T-helper 2 cell (primary cell): Measurements from ENCODE around the gene SACS.

Experiments
- DNase-seq, 5 experiments: peaks; one replicate each; pipeline versions ENCODE4 v3.0.0 to v3.0.0-alpha.2; 2012 to 2022
- total RNA-seq, 2 donors: gene quantifications; one replicate each; lab custom pipeline; 2026; lab: John Stamatoyannopoulos, UW

Gene SACS
- 79.8 to 106 reads per million in 2 donors for total RNA-seq

- DNase-seq = no peak
These were observed at the start of gene SACS for GRCh38 chr13:23433171-23434153. SACS (minus strand) TSS chr13:23433702; CDS start chr13:23411239, 22,463 bp downstream.

- DNase-seq = no peak
These were observed 46.8 kb upstream of the SACS start for GRCh38 chr13:23480324-23480723.

- DNase-seq = no peak
These were observed 43.6 kb upstream of the SACS start for GRCh38 chr13:23477101-23477500.

- DNase-seq = no peak
These were observed 39.7 kb upstream of the SACS start for GRCh38 chr13:23473221-23473620.

GRCh38 chr13:23472189-23472588, 38.7 kb upstream of the SACS start:
- DNase-seq = no peak

- DNase-seq = no peak
These were observed 37.5 kb upstream of the SACS start for GRCh38 chr13:23470790-23471614.

- no peak for DNase-seq
These were observed 36.5 kb upstream of the SACS start for GRCh38 chr13:23469951-23470421.

GRCh38 chr13:23468811-23469210, 35.3 kb upstream of the SACS start:
- no peak for DNase-seq

GRCh38 chr13:23467932-23468278, 34.4 kb upstream of the SACS start:
- no peak for DNase-seq

GRCh38 chr13:23467048-23467931, 33.8 kb upstream of the SACS start:
- DNase-seq = no peak

- DNase-seq = peak; percentile 25 to 80 (median 30)
These were observed 32.9 kb upstream of the SACS start for GRCh38 chr13:23466144-23467002.

GRCh38 chr13:23463661-23464060, 30.2 kb upstream of the SACS start:
- no peak for DNase-seq

GRCh38 chr13:23462815-23463559, 29.5 kb upstream of the SACS start:
- peak in 1 of 5 experiments; percentile 64 for DNase-seq

- DNase-seq = no peak
These were observed 28.0 kb upstream of the SACS start for GRCh38 chr13:23461544-23461943.

- no peak for DNase-seq
These were observed 27.4 kb upstream of the SACS start for GRCh38 chr13:23460921-23461320.

GRCh38 chr13:23460309-23460708, 26.8 kb upstream of the SACS start:
- DNase-seq = no peak

- DNase-seq = no peak
These were observed 25.5 kb upstream of the SACS start for GRCh38 chr13:23458989-23459388.

GRCh38 chr13:23456437-23457210, 23.1 kb upstream of the SACS start:
- no peak for DNase-seq

- DNase-seq = no peak
These were observed 22.1 kb upstream of the SACS start for GRCh38 chr13:23455401-23456185.
